AG04450 (cell line): ENCODE data around the gene XG. TPM values are rescaled to one million over a fixed set of nuclear protein-coding genes. Genes with fewer than 3 reads are reported as not detected.

Experiments
- CTCF ChIA-PET: fragments of 300-600, 350-600 bp; formaldehyde crosslinking; extraction: SDS; loops from one replicate; lab custom pipeline; 2022; ENCODE audit warnings: antibody characterized with exemption, inconsistent platforms; lab: Charles Lee
- POLR2A ChIA-PET: fragments of 350-600 bp; formaldehyde crosslinking; extraction: SDS; loops from one replicate; lab custom pipeline; 2021; ENCODE audit warnings: antibody characterized with exemption, inconsistent platforms; lab: Yijun Ruan, JAX
- DNase-seq: peaks from one replicate; pipeline ENCODE4 v3.0.0-alpha.2; 2011; ENCODE audit warnings: low read depth, low spot score
- H3K27ac ChIP-seq: one replicate; pipeline ENCODE4 v1.5.1; 2012; ENCODE audit warnings: low read depth, low read length, control low read depth
- H3K27me3 ChIP-seq: one replicate; pipeline ENCODE4 v1.6.0; 2012; ENCODE audit warnings: low read length; ENCODE audit not compliant: control insufficient read depth, insufficient read depth
- H3K4me3 ChIP-seq: 2 replicates; pipeline ENCODE4 v1.5.1; 2011; ENCODE audit warnings: mild to moderate bottlenecking, low read depth, low read length, control low read depth
- H3K9me3 ChIP-seq: 2 replicates; pipeline ENCODE4 v1.5.1; 2012; ENCODE audit warnings: low read length; ENCODE audit not compliant: control insufficient read depth, insufficient read depth
- polyA plus RNA-seq: library from polyadenylated mRNA; depleted of rRNA; stranded (reverse); fragments of >200 nt; gene quantifications from 2 replicates; pipeline ENCODE4 v1.2.3, GENCODE V29; 2011
- TF ChIP-seq, protein P1 (sequence below): IDR thresholded peaks from 2 replicates; pipeline ENCODE4 v1.5.1; 2011; ENCODE audit warnings: low read depth, low read length, control low read depth, inconsistent platforms

The XG gene
- polyA plus RNA-seq, 1 experiment = not detected

DNA sequence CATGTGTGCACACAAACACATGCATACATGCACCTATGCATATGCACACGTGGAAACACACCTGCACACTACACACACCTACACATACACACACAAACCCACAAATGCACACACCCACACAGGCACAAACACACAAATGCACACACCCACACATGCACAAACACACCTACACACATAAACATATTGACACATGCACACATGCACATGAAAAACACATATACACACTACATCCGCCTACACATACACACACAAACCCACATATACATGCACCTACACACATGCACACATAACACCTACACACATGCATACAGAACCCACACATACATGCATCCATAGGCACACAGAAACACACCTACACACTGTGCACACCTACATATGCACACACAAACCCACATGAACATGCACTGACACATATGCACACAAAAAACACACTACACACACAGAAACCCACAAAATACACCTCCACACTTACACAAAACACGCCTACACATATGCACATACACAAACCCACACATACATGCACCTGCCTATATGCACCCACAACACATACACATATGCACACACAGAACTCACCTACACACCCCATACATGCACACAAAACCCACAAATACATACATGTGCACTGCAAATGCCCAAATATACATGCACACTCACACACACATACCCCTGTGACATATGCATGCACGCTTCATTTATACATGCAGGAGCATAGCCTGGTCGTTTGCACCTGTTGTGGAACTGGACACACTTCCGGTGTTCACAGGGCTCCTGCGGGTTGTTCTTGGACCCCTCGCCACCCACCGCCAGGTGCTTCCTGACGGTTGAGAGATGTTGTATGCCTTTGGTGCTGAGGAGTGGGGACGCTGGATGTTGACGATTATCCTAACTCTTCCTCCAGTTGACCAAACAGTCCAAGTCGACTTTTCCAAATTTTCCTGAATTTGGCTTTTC, 38.7 kb upstream of the XG start:
- TF ChIP-seq, protein P1, sequence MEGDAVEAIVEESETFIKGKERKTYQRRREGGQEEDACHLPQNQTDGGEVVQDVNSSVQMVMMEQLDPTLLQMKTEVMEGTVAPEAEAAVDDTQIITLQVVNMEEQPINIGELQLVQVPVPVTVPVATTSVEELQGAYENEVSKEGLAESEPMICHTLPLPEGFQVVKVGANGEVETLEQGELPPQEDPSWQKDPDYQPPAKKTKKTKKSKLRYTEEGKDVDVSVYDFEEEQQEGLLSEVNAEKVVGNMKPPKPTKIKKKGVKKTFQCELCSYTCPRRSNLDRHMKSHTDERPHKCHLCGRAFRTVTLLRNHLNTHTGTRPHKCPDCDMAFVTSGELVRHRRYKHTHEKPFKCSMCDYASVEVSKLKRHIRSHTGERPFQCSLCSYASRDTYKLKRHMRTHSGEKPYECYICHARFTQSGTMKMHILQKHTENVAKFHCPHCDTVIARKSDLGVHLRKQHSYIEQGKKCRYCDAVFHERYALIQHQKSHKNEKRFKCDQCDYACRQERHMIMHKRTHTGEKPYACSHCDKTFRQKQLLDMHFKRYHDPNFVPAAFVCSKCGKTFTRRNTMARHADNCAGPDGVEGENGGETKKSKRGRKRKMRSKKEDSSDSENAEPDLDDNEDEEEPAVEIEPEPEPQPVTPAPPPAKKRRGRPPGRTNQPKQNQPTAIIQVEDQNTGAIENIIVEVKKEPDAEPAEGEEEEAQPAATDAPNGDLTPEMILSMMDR = no peak
- H3K27ac ChIP-seq = no peak overlapping the region
- no peaks in the 10 kb centered on the region for H3K27me3 ChIP-seq
- ChIA-PET POLR2A (no interaction called here), CTCF (no interaction called here)
- DNase-seq = no peak
- no peaks in the 10 kb centered on the region for H3K9me3 ChIP-seq
- no peak overlapping the region for H3K4me3 ChIP-seq

DNA sequence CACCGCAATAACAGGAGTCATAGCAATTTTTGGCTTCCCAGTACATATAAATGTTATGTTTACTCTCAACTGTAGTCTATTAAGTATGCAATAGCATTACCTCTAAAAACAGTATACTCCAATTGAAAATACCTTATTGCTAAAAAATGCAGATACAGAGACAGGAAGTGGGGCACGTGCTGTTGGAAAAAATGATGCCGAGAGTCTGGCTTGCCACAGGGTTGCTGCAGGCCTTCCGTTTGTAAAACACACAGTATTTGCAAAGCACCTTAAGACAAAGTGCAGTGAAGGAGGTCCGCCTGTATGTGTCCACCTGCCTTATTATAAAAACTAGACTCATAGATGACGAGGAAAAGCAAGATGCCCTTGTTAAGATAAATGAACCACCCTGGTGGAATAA, 37.3 kb upstream of the XG start:
- no peak overlapping the region for H3K4me3 ChIP-seq
- H3K27me3 ChIP-seq = no peaks in the 10 kb centered on the region
- no peaks in the 10 kb centered on the region for H3K9me3 ChIP-seq
- TF ChIP-seq, protein P1 = no peak
- CTCF ChIA-PET = no interaction called here
- POLR2A ChIA-PET = no interaction called here
- DNase-seq = no peak
- H3K27ac ChIP-seq = no peak overlapping the region

- POLR2A ChIA-PET = no interaction called here
- CTCF ChIA-PET = no interaction called here
- TF ChIP-seq, protein P1 = no peak
- H3K4me3 ChIP-seq = no peak overlapping the region
- H3K27me3 ChIP-seq = no peaks in the 10 kb centered on the region
- no peak overlapping the region for H3K27ac ChIP-seq
- no peaks in the 10 kb centered on the region for H3K9me3 ChIP-seq
- no peak for DNase-seq
Measured at GRCh38 chrX:2715066-2715600, 36.7 kb upstream of the XG start.

DNA sequence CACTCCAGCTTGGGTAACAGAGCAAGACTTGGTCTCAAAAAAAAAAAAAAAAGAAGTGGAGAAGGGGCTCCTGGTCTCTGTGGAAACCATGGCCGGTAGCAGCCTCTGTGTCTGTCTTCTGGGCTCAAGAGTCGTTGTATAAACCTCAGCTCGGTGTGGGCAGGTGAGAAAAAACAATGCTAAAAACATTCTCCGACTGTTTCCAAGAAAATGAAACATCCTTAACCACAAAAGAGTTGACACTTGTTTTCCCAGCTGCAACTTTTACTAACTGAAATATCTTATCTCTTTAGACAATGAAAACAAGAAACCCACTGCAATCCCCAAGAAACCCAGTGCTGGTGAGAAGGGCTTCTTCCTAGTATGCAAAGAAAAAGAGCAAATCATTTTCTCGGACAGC, 34.5 kb upstream of the XG start:
- no peaks in the 10 kb centered on the region for H3K27me3 ChIP-seq
- TF ChIP-seq, protein P1 = no peak
- DNase-seq = no peak
- no peaks in the 10 kb centered on the region for H3K9me3 ChIP-seq
- H3K27ac ChIP-seq = no peak overlapping the region
- CTCF ChIA-PET = no interaction called here
- no peak overlapping the region for H3K4me3 ChIP-seq
- POLR2A ChIA-PET = no interaction called here

DNA sequence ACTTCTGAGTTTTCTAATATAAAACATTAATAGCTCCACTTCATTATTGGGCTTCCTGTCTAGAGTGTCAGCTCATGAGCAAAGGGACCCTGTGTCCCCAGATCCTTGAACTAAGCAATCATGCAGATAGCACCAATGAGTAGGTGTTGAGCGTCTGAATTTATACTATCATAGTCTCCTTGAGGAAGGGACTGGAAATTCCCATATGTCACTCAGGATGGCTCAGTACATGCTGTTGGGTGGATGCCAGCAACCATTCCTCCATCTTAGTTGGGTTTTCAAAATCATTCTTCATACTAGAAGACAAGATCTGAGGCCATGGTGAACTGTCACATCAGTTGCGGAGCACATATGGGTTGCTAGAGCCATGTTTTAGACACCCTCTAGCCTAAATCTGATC, 33.0 kb upstream of the XG start:
- Histone ChIP-seq H3K9me3 (no peaks in the 10 kb centered on the region), H3K4me3 (no peak overlapping the region), H3K27ac (no peak overlapping the region), H3K27me3 (no peaks in the 10 kb centered on the region)
- ChIA-PET POLR2A (no interaction called here), CTCF (no interaction called here)
- no peak for DNase-seq
- TF ChIP-seq, protein P1 = no peak
